Measurements from ENCODE around the gene MCC.

DNA sequence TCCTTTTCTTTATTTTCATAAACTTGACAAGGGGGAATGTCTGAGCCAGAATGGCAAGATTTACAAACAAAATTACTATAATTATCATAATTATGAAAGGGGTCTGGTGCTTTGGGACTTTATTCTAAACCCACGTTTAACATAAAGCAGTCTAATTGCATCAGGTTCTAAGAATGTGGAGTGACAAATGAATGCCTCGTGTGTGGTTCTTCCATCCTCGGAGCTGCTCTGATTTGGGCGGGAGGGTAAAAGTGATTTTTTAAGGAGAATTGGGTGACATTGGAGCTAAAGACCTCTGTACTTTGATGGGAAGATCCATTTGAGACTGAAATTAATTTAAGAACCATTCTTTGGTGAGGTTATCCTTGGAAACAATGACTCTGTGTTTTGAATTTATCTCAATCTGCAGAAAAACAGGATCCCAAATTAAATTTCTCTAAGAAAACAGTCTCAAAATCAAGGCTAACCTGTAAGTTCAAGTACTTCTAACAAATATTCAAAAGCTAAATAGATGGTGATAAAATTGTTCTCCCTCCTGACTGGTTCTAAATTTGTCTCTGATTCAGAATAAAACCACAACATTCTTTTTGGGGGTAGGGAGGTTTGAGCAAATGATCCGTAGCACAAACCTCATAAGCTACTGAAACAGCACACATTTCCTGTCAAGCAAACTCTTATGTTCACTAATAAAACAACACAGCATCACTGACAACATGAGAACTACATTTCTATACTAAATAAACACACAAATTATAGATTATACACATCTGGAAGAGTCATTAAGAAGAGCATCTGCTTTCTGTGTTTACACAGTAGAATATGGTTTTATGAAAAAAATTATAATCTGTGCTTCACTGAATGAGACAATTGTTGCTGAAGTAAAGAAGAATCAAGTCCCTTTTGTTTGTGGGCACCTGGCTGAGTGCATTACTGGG lies 426.1 kb downstream of the MCC start:
- TF ChIP-seq, protein P1, sequence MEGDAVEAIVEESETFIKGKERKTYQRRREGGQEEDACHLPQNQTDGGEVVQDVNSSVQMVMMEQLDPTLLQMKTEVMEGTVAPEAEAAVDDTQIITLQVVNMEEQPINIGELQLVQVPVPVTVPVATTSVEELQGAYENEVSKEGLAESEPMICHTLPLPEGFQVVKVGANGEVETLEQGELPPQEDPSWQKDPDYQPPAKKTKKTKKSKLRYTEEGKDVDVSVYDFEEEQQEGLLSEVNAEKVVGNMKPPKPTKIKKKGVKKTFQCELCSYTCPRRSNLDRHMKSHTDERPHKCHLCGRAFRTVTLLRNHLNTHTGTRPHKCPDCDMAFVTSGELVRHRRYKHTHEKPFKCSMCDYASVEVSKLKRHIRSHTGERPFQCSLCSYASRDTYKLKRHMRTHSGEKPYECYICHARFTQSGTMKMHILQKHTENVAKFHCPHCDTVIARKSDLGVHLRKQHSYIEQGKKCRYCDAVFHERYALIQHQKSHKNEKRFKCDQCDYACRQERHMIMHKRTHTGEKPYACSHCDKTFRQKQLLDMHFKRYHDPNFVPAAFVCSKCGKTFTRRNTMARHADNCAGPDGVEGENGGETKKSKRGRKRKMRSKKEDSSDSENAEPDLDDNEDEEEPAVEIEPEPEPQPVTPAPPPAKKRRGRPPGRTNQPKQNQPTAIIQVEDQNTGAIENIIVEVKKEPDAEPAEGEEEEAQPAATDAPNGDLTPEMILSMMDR (IDR thresholded peaks at IDR 0.05; ENCODE audit: low read length) = no peak
- no peak for TF ChIP-seq EZH2 (optimal IDR thresholded peaks at IDR 0.05; ENCODE audit: low read depth, low read length)
- TF ChIP-seq EZH2phosphoT487 (IDR thresholded peaks at IDR 0.05; ENCODE audit: low read length) = no peak

All from MM.1S (cell line).